Nephron (organoid): ENCODE data around the gene APIP.

Source experiments
- H3K27ac Mint-ChIP-seq, 3 experiments: 2 replicates each; pipeline ENCODE4 v1.8.0; 2020; ENCODE audit warnings: mixed read lengths in 3 of 3, mild to moderate bottlenecking in 2 of 3, moderate library complexity in 1 of 3
- H3K27me3 Mint-ChIP-seq: 2 replicates; pipeline ENCODE4 v1.8.0; 2021; ENCODE audit warnings: low read depth, mild to moderate bottlenecking, moderate library complexity, mixed read lengths
- H3K36me3 Mint-ChIP-seq: 2 replicates; pipeline ENCODE4 v1.8.0; 2020; ENCODE audit warnings: low read depth, mixed read lengths
- H3K4me1 Mint-ChIP-seq: 2 replicates; pipeline ENCODE4 v1.8.0; 2020; ENCODE audit warnings: mixed read lengths
- H3K4me3 Mint-ChIP-seq, 3 experiments: 2 replicates each; pipeline ENCODE4 v1.8.0; 2020; ENCODE audit warnings: mild to moderate bottlenecking in 3 of 3, mixed read lengths in 3 of 3, moderate library complexity in 2 of 3
- H3K9me3 Mint-ChIP-seq: 2 replicates; pipeline ENCODE4 v1.8.0; 2020; ENCODE audit warnings: mixed read lengths
- CTCF ChIP-seq, 3 experiments: fragments of 200-600 bp; sonication (generic); IDR thresholded peaks; one replicate each; pipeline ENCODE4 v1.5.0; 2021; ENCODE audit warnings: antibody characterized with exemption in 3 of 3; ENCODE audit not compliant: unreplicated experiment in 3 of 3

Gene APIP

DNA sequence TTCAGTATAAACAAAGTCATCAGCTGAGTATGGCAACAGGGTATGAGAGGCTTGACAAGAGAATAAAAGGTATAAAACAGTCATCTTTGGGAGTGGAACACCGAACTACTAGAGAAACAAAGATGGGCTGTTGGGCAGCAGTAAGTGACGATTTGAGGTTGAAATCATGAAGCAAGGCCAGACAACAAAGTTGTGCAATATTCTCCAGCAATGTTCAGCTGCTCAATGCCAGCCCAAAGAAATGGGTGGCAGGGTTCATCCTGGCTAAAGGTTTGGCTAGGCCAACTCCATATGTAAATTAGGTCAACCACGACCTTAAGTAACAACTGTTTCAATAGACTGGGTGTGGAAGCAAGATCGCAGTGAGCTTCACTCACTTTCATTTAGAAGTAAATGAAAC is 6.2 kb downstream of the APIP start:
- TF ChIP-seq CTCF (IDR thresholded peaks at IDR 0.05; ENCODE audit: unreplicated experiment in 3 of 3), result no peak
- Mint-ChIP-seq H3K4me1 (peaks cover 1% of the 10 kb centered on the region), H3K9me3 (peaks cover 26% of the 10 kb centered on the region), H3K36me3 (peaks cover 45% of the 10 kb centered on the region), H3K4me3 (no peak overlapping the region), H3K27me3 (no peaks in the 10 kb centered on the region), H3K27ac (no peak overlapping the region)

GRCh38 chr11:34909415-34909814 is 6.8 kb downstream of the APIP start:
- no peaks in the 10 kb centered on the region for H3K27me3 Mint-ChIP-seq
- no peaks in the 10 kb centered on the region for H3K4me1 Mint-ChIP-seq
- peaks cover 50% of the 10 kb centered on the region for H3K36me3 Mint-ChIP-seq
- H3K27ac Mint-ChIP-seq, result no peak overlapping the region
- TF ChIP-seq CTCF (IDR thresholded peaks at IDR 0.05; ENCODE audit: unreplicated experiment in 3 of 3), result no peak
- H3K4me3 Mint-ChIP-seq, result no peak overlapping the region
- peaks cover 31% of the 10 kb centered on the region for H3K9me3 Mint-ChIP-seq

GRCh38 chr11:34907934-34908593 is 8.1 kb downstream of the APIP start:
- peaks cover 51% of the 10 kb centered on the region for H3K36me3 Mint-ChIP-seq
- TF ChIP-seq CTCF (IDR thresholded peaks at IDR 0.05; ENCODE audit: unreplicated experiment in 3 of 3), result no peak
- H3K27me3 Mint-ChIP-seq, result no peaks in the 10 kb centered on the region
- H3K27ac Mint-ChIP-seq, result no peak overlapping the region
- no peak overlapping the region for H3K4me3 Mint-ChIP-seq
- peaks cover 38% of the 10 kb centered on the region for H3K9me3 Mint-ChIP-seq
- H3K4me1 Mint-ChIP-seq, result no peaks in the 10 kb centered on the region

DNA sequence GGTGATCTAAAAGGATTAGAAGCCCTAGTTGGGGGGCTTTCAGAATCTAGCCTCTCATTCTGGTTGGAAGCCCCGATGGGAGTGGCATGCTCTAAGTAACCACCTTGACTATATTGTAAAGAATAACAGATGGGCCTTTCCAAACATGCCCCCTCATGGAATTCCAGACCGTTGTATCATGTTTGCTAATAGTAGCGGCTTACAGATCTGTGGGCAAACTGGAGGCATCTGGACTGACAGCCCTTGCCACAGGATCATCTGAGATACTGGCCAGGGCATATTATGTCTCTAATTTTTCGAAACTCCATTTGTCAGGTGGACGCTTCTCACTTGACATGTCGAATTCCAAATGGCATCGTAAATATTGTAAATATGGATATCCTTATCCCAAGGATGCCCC is 10.5 kb downstream of the APIP start:
- TF ChIP-seq CTCF (IDR thresholded peaks at IDR 0.05; ENCODE audit: unreplicated experiment in 3 of 3), result no peak
- no peak overlapping the region for H3K4me3 Mint-ChIP-seq

DNA sequence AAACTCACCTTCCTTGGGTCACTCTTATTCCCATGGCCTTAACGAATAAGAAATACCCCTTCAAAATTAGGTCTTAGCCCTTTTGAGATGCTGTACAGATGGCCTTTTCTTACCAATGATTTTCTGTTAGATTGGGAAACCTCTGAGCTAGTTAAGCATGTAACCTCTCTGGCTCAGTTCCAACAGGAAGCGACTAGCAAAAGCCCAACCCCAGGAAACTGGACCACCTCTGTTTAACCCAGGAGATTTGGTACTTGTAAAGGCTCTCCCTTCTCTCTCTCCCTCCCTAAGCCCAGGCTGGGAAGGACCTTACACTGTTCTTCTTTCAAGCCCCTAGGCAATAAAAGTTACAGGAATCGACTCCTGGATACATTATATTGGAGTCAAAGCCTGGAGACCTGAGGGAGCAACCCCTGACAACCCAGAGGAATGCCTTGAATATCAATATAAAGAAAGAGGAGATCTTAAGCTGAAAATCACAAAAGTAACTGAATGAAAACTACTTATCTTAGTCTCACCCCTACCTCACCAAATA is 11.7 kb downstream of the APIP start:
- no peak overlapping the region for H3K4me3 Mint-ChIP-seq
- peaks cover 65% of the 10 kb centered on the region for H3K9me3 Mint-ChIP-seq
- H3K4me1 Mint-ChIP-seq, result no peaks in the 10 kb centered on the region
- TF ChIP-seq CTCF (IDR thresholded peaks at IDR 0.05; ENCODE audit: unreplicated experiment in 3 of 3), result no peak
- H3K27me3 Mint-ChIP-seq, result no peaks in the 10 kb centered on the region
- no peak overlapping the region for H3K27ac Mint-ChIP-seq
- H3K36me3 Mint-ChIP-seq, result peaks cover 73% of the 10 kb centered on the region

More for the DNA sequence above, 10.5 kb downstream of the APIP start:
- Mint-ChIP-seq H3K4me1 (no peaks in the 10 kb centered on the region), H3K27ac (no peak overlapping the region), H3K9me3 (peaks cover 53% of the 10 kb centered on the region), H3K27me3 (no peaks in the 10 kb centered on the region), H3K36me3 (peaks cover 61% of the 10 kb centered on the region)

DNA sequence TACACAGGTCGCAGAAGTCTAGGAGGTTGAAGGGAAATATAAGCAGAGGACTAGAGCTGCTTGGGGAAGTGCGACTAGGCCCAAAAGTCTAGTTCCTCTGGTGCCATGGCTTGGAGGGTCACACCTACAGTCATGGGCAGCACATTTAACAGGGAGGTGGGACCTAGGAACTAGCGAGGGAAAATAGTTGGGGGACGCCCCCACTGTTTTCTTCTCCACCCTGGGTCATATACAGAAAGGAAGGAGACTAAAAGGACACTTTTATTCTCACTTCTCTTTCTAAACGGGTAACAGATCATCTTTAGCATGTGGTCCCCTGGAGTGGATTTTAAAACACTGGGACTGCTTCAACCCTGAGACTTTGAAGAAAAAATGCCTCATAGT is 16.6 kb downstream of the APIP start:
- Mint-ChIP-seq H3K4me1 (no peaks in the 10 kb centered on the region), H3K27ac (no peak overlapping the region), H3K27me3 (no peaks in the 10 kb centered on the region), H3K4me3 (no peak overlapping the region), H3K36me3 (peaks cover 88% of the 10 kb centered on the region), H3K9me3 (peaks cover 77% of the 10 kb centered on the region)
- TF ChIP-seq CTCF (IDR thresholded peaks at IDR 0.05; ENCODE audit: unreplicated experiment in 3 of 3), result no peak
